ENCODE measurements around the gene NPAS2. TPM values are rescaled to one million over a fixed set of nuclear protein-coding genes. Genes with fewer than 3 reads are reported as not detected.
A peak's percentile ranks its signal among the peaks of the same experiment; 100 is the strongest.

The NPAS2 gene
- polyA plus RNA-seq, 1 of the 3 experiments (the other 2 are of a cell fraction), result 58.5 TPM

GRCh38 chr2:100880730-100881129, 60.8 kb downstream of the NPAS2 start:
- CTCF ChIA-PET, result interaction anchor here (1.1 kb wide), 1 partner anchor 242 kb away, joined by 3 read pairs; no protein-coding TSS in a partner anchor
- WGBS (ENCODE audit: low lambda C conversion rate), result 58% methylated on average over 3 of the region's 7 CpGs
- H3K4me2 ChIP-seq, result no peak overlapping the region
- H3F3A ChIP-seq (replicated peaks; ENCODE audit: insufficient read depth), result peaks cover 17% of the 10 kb centered on the region
- no peaks in the 10 kb centered on the region for H3K9me2 ChIP-seq
- H3K36me3 ChIP-seq (replicated peaks in 1 of 2; ENCODE audit: control insufficient read depth in 1 of 2, insufficient read depth in 2 of 2, low read length in 1 of 2), result peaks cover 0 to 11% of the 10 kb centered on the region in 2 experiments
- H3K9ac ChIP-seq, result no peak overlapping the region
- H3K27me3 ChIP-seq (ENCODE audit: insufficient read depth), result no peaks in the 10 kb centered on the region
- peaks cover 14% of the 10 kb centered on the region for H3K79me2 ChIP-seq (ENCODE audit: insufficient read depth)
- H3K27ac ChIP-seq (ENCODE audit: low read depth in 2 of 2, low read length in 1 of 2), result no peak overlapping the region
- DNase-seq, result no peak
- no peak for TF ChIP-seq ZBTB33 (IDR thresholded peaks at IDR 0.05; ENCODE audit: borderline replicate concordance, low read depth)
- TF ChIP-seq RCOR1 (IDR thresholded peaks at IDR 0.05; ENCODE audit: low read length), result no peak
- TF ChIP-seq REST (IDR thresholded peaks at IDR 0.05; ENCODE audit: low read depth, low read length), result no peak
- TF ChIP-seq EZH2phosphoT487 (IDR thresholded peaks at IDR 0.05; ENCODE audit: borderline replicate concordance, low read depth), result no peak
- TF ChIP-seq RXRA (IDR thresholded peaks at IDR 0.05; ENCODE audit: borderline replicate concordance, low read depth), result no peak
- TF ChIP-seq JUND (IDR thresholded peaks at IDR 0.05), result peak; percentile 26; the same call in 1 of the 2 replicates
- TF ChIP-seq SMC3 (IDR thresholded peaks at IDR 0.05; ENCODE audit: low read depth, low read length), result no peak
- no peak for TF ChIP-seq CTCF (IDR thresholded peaks at IDR 0.05)
- TF ChIP-seq FOSL2 (IDR thresholded peaks at IDR 0.05; ENCODE audit: borderline replicate concordance, low read depth), result 0 out of 2 replicates have a peak, but pooled peaks have one; percentile 10
- TF ChIP-seq USF1 (IDR thresholded peaks at IDR 0.05; ENCODE audit: borderline replicate concordance, low read depth), result no peak
- TF ChIP-seq GABPA (IDR thresholded peaks at IDR 0.05; ENCODE audit: low read depth), result no peak
- TF ChIP-seq, protein P1, sequence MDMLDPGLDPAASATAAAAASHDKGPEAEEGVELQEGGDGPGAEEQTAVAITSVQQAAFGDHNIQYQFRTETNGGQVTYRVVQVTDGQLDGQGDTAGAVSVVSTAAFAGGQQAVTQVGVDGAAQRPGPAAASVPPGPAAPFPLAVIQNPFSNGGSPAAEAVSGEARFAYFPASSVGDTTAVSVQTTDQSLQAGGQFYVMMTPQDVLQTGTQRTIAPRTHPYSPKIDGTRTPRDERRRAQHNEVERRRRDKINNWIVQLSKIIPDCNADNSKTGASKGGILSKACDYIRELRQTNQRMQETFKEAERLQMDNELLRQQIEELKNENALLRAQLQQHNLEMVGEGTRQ (IDR thresholded peaks at IDR 0.05; ENCODE audit: borderline replicate concordance, low read depth, low read length), result no peak
- TF ChIP-seq GATA2 (CRISPR knock-in tag; IDR thresholded peaks at IDR 0.05), result no peak
- TF ChIP-seq FOXM1 (IDR thresholded peaks at IDR 0.05; ENCODE audit: low read depth), result no peak
- H3K4me1 ChIP-seq (ENCODE audit: control insufficient read depth in 1 of 2, insufficient read depth in 2 of 2, low read depth in 1 of 2, low read length in 1 of 2), result peaks cover 11 to 33% of the 10 kb centered on the region in 2 experiments; a peak in 2 of 4 replicates
- no peak overlapping the region for H2AFZ ChIP-seq (ENCODE audit: low read depth)
- no peak overlapping the region for H3K4me3 ChIP-seq (ENCODE audit: low read depth in 2 of 2, low read length in 1 of 2)
- POLR2A ChIA-PET, result no interaction called here
- H4K20me1 ChIP-seq (ENCODE audit: insufficient read depth), result no peaks in the 10 kb centered on the region
- H3K9me3 ChIP-seq, result no peaks in the 10 kb centered on the region

All from SK-N-SH (cell line).